HL-60/S4 treated with phorbol 12-myristate 13-acetate at 8.2 ng/mL for 4 days and 3 days (cell line): ENCODE data around the gene FARP1.
"Not testable (repeated sequence)": the region's sequence is repeated elsewhere in the genome, so short reads cannot be mapped to it uniquely, and the experiment has no call there.

Experiments used
- in situ Hi-C: fragments of 300-500 bp; cut with MboI; formaldehyde crosslinking; loops from 2 replicates; pipeline ENCODE4 v1.15.0; 2022; ENCODE audit warnings: low sequenced_read_pairs

Gene FARP1

DNA sequence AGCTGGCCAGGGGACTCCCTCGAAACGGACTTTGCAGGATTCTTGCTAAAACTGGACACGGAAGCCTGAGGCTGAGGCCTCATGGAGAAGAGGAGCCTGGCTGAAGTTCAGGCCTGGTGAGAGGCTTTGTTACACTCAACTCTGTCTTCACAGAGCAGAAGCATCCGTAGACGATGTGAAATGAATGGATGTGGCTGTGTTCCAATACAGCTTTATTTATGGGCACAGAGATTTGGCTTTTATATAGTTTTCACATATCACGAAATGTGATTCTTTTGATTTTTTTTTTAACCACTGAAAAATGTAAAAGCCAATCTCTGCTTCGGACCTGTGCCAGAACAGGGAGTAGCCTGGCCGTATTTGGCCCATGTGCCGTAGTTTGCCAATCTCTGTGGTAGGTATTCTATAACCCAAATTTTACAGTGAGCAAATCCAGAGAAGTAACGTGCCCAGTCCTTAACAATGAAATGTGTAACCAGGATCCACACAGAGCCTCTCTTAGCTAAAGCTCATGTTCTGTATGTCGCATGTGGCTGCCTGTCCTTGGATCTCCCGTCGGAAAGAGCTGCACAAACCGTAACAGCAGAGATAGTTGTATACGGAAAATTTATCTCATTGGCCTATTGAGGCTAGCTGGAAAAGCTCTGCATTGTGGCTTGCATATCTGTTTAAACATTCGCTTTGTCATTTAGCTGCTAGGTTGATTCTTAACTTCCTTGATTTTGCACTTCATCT is 205.7 kb downstream of the FARP1 start:
- in situ Hi-C loops = no loop called here

DNA sequence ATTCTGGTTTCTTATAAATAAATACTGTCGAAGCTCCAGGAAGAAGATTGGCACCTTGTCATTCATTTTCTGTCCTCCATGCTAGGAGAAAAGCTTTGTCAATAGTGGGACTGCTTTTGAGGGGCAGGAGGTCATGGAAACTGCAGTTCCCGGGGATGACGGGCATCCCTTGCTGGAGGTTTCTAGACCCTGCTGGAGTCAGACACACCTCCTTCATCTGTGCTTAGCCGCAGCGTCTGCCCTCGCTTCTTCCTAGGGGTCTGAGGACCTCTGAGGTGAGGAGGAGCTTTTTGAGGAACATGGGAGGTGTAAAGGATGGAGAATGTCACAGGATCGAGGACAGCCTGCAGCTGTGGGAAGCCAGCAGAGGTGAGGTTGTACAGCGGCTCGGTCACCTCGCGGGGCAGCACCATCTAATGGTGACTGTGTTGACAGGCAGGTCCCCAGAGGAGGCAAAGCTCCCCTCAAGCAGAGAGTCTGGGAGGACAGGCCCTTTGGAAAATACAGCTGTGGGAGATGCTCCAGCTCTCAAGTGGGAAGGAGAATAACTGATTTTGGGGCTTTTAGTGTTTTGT is 206.9 kb downstream of the FARP1 start:
- in situ Hi-C loops = no loop called here

GRCh38 chr13:98350746-98351330 is 207.9 kb downstream of the FARP1 start:
- in situ Hi-C loops = no loop called here

DNA sequence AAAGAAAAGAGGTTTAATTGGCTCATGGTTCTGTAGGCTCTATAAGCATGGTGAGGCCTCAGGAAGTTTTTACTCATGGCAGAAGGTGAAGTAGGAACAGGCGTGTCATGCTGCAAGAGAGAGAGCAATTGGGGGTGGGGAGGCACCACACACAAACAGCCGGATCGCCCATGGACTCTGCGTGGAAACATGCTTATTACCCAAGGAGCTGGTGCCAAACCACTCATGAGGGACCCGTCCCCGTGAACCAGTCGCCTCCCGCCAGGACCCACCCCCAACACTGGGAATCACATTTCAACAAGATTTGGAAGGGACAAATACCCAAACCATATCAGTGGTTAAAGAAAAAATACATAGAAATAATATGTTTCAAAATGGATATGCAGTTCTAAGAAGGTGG is 208.7 kb downstream of the FARP1 start:
- in situ Hi-C loops = no loop called here

GRCh38 chr13:98352226-98352625 is 209.3 kb downstream of the FARP1 start:
- in situ Hi-C loops = no loop called here

DNA sequence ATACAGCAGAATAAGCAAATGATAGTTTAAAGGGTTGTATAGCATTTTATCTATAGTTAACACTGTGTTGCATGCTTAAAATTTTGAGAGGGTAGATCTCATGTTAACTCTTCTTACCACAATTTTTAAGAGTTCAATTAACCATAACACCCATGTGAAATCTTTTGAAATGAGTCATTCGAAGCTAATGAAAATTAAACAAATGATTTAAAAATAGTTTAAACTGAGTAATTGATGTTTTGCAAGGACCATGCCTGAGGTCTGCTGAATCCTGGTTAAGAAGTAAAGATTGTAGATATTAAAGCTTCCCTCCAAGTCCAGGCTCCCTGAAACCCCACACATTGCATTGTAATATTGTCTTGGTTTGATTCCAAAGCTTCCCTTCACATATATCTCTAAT is 210.9 kb downstream of the FARP1 start:
- in situ Hi-C loops = no loop called here

DNA sequence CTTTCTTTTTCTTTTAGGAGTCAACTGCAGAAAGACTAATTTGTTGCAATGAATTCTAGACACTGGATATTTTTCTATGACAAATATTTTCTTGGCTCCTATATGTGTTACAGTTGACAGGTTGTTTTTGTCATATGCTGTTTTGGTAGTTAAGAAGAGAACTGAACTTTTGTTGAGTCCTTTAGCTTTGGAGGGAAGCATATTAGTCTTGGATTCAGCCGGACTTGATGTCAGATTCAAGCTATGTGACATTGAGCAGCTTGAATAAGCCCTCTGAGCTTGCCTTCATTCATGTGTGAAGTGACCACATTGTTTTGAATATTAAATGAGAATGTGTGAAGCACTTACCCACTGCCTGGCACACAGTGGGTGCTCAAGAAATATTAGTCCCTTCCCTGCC is 216.0 kb downstream of the FARP1 start:
- in situ Hi-C loops = no loop called here

DNA sequence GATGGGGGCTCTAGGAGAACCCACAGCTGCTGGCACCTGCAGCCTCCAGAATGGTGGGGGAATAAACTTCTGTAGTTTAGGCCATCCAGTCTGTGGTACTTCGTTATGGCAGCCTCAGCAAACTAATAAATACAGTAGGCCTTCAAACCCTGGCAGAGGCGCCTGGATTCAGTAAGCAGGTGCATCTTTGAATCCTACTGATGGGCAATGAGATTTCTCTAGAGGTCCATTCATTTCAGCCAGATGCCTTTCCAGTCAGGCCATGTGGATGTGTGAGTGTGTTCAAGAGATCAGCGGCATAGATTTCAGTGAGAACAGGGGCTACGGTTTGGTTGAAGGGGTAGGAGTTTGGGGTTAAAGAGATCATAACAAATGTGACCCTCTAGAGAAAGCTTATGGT is 217.7 kb downstream of the FARP1 start:
- in situ Hi-C loops = no loop called here

GRCh38 chr13:98363326-98363725 is 220.4 kb downstream of the FARP1 start:
- in situ Hi-C loops = no loop called here

DNA sequence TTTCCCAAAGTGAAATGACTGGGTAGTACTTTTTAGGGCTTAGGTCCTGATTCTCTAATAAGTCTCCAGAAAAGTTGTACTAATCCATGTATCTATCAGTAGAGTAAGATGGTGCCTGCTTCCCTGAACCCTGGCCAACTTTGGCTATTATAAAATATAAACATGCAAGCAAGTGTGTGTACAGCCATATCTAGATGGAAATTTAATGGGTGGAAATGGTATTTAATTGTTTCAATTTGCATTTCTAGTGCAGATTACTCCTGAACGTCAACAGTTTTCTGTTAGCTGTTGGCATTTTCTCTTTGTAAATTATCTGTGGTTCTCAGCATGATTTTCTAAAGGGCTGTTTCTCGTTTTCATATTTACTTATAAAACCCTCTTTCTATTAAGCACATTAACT is 221.3 kb downstream of the FARP1 start:
- in situ Hi-C loops = no loop called here

GRCh38 chr13:98364647-98365046 is 221.8 kb downstream of the FARP1 start:
- in situ Hi-C loops = no loop called here

DNA sequence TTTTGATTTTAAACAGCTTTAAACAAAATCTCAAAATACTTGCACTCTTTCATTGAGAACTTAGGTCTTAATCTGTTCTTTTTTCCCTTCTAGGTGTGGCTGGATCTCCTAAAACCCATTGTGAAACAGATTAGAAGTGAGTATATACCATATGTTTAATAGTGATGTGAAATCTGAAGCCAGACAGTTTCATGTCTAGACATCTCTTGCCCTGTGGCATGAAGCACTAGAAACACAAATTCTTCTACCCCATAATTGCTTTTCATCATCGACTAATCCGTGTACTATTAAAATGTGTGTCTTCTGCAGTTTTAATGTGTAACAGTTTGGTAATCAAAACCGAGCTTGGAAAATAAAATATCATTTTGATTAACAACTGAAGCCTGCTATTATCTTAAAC is 222.4 kb downstream of the FARP1 start:
- in situ Hi-C loops = no loop called here

DNA sequence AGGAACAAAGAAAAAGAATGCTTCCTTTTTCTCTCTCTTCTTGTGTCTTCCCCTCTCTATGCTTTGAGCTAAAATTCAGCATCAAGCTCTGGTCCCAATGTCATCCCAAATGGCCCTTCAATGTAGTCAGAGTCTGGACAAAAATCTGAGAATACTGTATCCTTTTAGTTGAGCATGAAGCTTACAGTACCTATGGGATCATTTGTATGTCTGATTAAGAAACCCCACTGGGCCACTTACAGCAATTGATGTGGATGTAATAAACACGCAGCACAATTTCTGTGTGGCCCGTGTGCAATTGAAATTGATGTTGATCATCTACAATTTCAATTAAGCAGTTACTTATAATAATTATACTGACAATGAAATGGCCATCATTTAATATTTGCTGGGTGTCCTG is 223.1 kb downstream of the FARP1 start:
- in situ Hi-C loops = no loop called here

DNA sequence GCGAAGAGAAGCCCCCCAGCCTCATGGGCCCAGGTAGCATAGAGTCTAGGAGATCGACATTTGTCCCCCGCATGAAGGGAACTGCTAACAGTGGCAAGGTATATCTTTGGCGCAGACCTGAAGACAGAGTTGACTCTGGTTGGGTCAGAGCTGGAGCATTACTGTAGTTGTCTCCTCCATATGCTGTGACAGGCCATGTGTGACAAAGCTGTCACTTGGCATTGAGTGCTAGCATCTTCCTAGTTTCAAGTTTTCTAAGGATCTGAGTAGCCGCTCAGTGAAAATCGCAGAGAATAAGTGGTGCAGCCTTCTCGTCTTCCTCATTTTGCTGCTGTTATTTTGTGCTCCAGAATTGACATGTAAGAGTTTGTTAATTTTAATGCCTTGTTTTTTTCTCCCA is 223.5 kb downstream of the FARP1 start:
- in situ Hi-C loops = no loop called here

DNA sequence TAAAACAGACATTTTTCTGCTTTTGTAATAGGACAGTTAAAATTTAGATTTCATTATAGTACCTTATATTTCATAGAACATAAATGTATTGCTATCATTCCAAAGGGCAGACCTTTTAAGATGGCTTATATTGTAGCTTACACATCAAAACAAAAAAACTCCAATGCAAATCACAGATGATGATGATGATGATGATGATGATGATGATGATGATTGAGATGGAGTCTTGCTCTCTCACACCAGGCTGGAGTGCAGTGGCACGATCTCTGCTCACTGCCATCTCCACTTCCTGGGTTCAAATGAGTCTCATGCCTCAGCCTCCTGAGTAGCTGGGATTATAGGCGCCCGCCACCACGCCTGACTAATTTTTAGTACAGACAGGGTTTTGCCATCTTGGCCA is 224.1 kb downstream of the FARP1 start:
- in situ Hi-C loops = no loop called here

- in situ Hi-C loops = no loop called here
Observed at GRCh38 chr13:98368019-98368418, 225.1 kb downstream of the FARP1 start.

DNA sequence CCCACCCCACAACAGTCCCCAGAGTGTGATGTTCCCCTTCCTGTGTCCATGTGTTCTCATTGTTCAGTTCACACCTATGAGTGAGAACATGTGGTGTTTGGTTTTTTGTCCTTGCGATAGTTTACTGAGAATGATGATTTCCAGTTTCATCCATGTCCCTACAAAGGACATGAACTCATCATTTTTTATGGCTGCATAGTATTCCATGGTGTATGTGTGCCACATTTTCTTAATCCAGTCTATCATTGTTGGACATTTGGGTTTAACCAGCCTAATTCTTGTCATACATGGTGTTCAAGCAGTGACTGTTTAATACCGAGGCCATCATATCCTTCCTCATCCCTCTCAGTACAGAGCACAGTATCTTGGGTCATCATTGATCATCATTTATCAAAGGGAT is 226.6 kb downstream of the FARP1 start:
- in situ Hi-C loops = not testable (repeated sequence)

GRCh38 chr13:98370261-98370660 is 227.4 kb downstream of the FARP1 start:
- in situ Hi-C loops = no loop called here

DNA sequence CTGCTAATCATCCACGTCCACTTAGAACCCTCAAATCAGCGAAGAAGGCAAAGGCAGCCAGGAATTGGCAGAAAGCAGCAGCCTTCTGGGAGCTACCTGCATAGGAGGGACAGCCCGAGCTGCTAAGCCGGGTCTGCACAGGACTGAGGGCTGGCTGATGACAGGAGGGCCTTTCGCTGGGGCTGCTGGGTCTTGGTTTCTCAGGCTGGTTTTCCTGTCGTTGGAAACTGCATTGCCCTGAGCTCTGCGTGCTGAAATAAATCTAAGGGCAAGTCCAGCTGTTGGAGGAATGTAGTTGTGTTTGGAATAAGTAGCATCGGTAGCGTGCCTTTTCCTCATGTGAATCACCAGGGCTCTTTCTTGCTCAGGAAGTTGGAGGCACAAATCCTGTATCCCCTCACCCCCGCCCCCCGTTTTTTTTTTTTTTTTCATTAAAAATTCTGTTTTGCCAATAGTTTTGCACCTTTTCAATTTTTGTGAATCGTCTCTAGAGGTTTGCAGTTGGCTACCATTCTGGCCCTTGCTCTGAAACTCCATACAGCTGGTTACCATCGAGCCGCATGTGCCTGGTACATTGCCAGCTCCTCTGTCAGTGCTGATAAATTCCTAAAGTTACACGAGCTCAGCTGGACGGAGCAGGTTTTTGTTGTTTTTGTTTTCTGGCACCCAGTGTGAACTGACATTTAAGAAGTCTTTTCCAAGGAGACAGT is 228.1 kb downstream of the FARP1 start:
- in situ Hi-C loops = no loop called here

DNA sequence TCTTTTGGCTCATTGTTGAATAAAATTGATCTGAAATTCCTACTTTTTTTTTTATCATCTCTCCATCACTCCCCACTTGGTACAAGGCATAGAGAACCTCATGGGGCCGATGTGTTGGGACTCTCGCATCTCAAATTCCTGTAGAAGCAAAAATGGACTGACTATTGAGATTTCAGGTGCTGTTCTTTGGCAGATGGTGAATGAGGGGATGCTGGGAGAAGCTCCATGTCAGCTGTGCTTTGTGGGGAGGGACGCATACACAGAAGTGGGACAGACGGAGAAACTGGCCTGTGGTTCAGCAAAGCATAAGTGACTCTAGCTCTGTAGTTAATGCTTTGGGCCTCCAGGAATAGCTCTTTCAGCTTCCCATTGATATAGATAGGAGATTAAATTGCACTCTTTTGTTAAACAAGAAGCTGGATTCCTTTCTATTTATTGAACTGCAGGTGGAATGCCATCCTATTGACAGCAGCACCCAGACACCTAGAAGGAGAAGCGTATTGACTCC is 228.7 kb downstream of the FARP1 start:
- in situ Hi-C loops = no loop called here

DNA sequence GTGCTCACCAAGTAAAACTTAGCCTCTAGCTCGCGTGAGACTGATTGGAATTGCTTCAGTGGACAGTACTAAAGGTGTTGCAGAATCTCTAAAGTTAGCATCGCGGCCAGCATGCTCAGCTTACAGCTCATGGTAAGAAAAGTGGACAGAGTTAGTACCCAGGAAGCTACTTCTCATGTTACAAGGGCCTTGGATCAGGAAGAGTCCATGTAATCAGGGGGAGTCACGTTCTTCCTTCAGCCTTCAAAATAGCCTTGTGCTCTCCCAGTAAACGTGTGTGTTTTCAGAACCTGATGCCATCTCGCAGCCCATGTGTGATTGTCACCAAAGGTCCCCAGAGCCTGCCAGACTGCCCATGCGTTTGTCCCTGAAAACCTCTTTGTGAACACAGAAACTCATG is 230.0 kb downstream of the FARP1 start:
- in situ Hi-C loops = no loop called here

DNA sequence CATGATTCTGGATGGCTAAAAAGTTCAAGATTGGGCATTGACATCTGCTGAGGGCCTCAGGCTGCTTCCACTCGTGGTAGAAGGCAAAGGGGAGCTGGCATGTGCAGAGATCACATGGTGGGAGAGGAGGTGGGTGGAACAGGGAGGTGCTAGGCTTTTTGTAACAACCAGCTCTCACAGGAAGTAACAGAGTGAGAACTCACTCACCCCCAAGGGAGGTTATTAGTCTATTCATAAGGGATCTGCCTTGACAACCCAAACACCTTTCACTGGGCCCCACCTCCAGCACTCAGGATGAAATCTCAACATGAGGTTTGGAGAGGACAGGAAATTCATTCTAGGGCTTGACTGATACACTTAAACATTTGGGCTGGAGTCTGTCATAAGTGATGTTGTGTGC is 231.9 kb downstream of the FARP1 start:
- in situ Hi-C loops = no loop called here
